Fibroblast of skin of left quadriceps (primary cell): ENCODE measurements around the gene INPP5K.
"Not testable (repeated sequence)": the region's sequence is repeated elsewhere in the genome, so short reads cannot be mapped to it uniquely, and the experiment has no call there.

ENCODE experiments used
- DNase-seq, 2 experiments: peaks; one replicate each; pipeline ENCODE4 v3.0.0-alpha.2; 2013; ENCODE audit warnings: low read depth in 2 of 2

INPP5K gene

DNA sequence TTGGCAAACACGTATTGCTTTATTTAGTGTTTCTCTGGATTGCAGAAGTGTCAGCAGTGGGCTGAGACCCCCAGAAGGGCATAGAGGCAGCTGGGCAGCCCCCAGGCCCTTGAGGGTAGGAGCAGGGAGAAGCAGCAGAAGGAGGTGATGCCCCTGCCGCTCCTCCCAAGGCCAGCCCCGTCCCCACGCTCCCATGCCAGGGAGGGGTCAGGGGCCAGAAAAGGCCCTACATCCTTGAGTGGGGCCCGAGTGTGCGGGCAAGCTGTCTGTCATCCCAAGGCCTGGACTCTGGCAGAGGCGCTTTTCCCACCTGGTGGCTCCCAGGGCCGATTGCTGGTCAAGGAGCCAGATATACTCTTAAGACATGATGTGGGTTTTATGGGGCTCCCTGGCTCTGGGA lies 52.2 kb downstream of the INPP5K start:
- no peak for DNase-seq

DNA sequence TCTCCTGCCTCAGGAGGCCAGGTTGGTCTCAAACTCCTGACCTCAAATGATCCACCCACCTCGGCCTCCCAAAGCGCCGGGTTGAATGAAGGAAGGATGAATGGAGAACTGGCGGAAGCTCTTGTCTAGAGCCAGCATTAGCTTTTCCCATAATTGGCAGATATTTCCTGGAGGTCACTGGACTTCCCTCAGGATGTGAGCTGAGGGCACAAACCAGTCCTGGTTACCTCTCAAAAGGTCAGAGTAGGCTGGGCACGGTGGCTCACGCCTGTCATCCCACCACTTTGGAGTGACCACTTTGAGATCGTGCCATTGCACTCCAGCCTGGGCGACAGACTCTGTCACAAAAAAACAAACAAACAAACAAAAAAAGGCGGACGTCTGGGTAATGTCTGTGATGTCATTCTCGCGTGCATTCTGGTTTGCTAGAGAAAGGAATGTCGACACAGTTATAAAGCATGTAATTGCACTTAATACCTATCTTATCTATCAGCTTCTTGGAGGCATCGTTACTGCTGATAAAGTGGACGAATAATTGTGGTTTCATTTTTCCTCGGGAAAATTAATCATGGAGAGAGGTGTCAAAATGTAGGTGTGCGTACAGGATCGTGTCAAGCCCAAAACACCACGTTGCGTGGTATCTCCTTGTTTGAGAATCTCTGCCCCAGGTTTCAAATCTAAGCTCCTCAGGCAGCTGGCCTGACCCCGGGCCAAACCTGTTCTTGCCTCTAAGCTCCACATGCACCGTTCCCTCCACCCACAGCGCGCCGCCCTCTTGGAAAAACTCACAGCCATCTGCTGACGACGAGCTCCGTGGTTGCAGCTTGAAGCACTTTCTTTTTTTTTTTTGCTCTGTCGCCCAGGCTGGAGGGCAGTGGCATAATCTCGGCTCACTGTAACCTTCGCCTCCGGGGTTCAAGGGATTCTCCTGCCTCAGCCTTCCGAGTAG lies 54.0 kb downstream of the INPP5K start:
- no peak for DNase-seq

DNA sequence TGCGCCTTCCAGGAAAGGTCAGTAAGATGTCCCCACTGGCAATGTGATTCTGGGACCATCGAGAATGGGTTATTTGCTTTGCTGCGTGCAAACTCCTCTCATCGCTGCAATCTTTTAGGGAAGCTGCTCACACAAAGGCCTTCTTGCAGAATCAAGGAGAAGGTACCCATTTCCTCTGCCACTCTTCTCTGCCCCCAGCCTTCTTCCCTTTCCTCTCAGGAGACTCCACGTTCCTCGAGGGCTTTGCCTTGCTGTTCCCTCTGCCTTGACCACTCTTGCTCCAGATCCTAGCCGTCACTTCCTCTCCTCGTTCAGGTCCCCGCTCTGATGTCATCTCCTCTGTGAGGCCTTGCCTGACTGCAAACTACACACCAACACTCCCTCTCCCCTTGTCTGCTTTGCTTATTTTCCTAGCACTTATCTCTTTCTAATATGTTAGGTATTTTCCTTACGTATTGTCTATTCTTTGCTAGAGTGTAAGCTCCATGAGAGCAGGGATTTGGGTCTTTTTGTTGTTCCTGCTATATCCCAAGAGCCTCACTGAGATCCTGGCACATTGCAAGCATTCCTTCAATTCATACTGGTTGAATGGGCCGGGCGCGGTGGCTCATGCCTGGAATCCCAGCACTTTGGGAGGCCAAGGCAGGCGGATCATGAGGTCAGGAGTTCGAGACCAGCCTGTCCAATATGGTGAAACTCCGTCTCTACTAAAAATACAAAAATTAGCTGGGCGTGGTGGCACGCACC lies 55.0 kb downstream of the INPP5K start:
- no peak for DNase-seq

DNA sequence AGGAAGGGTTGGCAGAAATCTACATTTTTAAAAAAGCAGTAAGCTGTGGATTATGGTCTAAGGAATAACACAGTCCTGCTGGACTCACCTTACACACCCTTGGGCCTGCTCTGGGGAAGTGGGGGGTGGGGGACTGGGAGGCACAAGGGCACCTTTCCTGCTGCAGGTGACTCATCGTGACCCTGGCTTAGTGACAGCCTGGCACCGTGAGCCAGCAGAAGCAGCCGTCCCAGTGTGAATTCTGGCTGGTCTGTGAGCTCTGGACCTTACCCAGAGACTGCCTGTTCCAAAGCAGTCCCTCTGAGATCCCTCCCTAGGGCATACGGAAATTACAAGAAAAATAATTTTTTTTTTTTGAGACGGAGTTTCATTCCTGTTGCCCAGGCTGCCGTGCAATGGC lies 56.2 kb downstream of the INPP5K start:
- no peak for DNase-seq

DNA sequence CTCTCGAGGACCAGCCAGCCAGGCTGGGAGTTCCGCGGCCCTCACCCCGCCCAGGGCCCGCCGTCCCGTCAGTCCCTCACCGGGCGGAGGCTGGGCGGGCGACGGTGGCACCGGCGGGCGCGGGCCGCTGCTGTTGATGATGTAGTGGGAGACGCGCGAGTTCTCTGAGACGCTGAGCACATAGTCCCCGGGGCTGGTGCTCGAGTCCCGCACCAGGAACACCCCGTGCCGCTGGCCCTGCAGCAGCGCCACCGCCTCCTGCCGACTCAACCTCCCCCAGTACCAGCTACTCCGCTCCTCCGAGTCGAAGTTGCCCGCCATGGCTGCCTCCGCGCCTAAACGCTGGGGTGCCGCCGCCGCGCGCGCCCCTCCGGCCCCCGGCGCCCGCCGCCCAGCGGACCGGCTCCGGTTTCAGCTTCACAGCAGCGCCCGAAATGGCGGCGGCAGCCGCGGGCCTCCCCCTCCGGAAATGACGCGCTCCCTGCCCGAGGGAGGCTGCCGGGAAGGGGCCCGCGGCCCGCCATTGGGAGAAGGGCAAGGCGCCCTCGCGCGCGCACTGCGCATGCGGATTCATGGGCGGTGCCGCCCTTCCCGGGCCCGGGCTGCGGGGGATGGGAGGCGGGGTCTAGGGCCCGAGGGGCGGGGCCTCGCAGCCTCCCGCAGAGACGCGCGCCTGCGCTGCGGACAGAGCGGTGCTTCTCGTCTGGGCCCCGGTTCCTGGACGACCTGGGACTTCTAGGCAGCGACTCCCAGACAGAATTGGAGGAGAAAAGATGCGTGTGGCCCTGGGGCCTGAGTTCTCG lies 60.4 kb downstream of the INPP5K start, which contains the start of gene CRK:
Gene CRK, minus strand, starts transcription at position 436 of the 803 bp plus-strand sequence. Its CDS starts 115 bp downstream, at position 321.
- peak; percentile 90 to 91 for DNase-seq

DNA sequence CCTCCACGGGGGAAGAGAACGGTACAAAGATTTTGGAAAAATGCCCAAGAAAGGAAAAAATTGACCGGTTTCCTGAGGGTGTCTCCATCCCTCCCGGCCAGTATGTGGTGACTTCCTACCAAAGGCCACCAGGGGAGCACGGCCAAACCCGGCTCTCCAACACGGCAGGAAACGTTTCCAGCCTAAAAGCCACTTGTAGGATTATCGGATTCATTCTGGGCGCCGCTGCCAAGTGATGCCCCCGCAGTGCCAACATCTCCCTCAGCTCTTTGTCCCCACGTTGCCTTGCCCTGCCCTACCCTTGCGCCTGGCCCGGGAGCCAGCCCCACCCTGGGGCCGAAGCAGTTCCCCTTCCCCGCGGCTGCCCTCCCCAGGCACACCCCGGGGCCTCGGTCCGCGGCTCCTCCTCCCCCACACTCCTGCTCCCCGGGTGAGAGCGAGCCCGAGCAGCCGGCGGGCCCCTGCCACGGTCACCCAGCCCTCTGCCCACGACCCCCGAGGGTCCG lies 61.1 kb downstream of the INPP5K start:
- DNase-seq: peak; percentile 14 to 15

DNA sequence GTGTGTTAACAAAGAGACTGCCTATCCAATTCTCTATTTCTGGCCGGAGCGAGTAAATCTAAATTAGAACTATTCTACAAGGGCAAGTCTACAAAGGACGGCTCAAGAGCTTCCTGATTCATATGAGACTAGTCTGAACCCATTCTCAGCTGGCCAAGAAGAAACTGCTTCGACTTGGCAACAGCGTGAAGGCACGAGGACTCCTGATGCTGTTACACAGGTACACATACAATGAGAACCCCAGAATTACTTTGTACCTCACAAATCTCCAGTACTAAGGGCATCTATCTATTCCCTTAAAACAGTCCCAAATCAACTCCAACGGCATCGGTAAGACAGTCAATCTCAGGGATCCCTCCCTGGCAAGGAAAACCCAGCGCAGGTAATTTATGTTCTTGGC lies 61.9 kb downstream of the INPP5K start:
- DNase-seq: no peak

DNA sequence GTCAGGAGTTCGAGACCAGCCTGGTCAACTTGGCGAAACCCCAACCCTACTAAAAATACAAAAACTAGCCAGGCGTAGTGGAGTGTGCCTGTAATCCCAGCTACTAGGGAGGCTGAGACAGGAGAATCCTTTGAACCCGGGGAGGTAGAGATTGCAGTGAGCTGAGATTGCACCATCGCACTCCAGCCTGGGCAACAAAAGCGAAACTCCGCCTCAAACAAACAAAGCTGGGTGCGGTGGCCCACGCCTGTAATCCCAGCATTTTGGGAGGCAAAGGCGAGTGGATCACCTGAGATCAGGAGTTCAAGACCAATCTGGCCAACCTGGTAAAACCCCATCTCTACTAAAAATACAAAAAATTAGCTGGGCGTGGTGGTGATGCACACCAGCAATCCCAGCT lies 62.7 kb downstream of the INPP5K start:
- DNase-seq: not testable (repeated sequence)

DNA sequence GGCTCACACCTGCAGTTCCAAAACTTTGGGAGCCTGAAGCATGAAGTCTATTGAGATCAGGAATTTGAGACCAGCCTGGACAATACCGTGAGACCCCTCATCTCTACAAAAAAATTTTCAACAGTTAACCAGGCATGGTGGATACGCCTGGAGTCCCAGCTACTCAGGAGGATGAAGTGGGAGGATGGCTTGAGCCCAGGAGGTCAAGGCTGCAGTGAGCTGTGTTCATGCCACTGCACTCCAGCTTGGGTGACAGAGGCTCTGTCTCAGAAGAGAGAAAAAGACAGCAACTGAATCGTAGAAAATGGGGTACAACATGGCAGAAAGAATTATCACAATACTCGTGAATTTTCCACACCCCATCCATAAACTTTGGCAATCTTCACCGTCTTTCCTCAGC lies 63.6 kb downstream of the INPP5K start:
- no peak for DNase-seq

DNA sequence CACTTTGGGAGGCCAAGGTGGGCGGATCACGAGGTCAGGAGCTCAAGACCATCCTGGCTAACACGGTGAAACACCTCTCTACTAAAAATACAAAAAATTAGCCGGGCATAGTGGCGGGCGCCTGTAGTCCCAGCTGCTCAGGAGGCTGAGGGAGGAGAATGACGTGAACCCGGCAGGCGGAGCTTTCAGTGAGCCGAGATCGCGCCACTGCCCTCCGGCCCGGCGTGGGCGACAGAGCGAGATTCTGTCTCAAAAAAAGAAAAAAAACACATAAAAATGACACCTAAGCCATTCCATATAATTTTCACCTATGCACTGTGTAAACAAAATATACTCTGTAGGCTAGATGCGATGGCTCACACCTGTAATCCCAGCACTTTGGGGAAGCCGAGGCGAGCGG lies 66.2 kb downstream of the INPP5K start:
- not testable (repeated sequence) for DNase-seq

DNA sequence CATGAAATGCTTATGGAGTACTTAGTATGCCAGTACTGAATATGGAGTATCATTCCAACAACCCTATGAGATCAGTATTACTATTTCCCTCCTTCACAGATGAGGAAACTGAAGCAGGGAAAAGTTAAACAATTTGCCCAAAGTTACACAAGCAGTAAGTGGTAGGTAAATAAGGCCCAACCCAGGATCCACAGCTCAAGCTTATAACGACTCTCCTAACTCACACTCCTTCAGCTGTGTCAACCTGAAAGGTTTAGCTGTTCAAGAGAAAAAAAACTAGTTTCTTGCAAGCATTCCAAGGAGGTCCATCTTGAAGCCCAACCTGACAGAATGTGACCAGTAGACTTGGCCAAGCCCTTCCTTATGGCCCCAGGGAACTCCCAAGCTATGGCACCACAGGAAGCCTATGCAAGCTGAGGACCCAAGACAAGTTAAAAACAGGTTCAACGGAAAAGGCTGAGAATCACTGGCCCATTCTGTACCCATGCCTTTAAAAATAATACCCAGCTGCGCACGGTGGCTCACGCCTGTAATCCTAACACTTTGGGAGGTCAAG lies 66.9 kb downstream of the INPP5K start:
- no peak for DNase-seq

DNA sequence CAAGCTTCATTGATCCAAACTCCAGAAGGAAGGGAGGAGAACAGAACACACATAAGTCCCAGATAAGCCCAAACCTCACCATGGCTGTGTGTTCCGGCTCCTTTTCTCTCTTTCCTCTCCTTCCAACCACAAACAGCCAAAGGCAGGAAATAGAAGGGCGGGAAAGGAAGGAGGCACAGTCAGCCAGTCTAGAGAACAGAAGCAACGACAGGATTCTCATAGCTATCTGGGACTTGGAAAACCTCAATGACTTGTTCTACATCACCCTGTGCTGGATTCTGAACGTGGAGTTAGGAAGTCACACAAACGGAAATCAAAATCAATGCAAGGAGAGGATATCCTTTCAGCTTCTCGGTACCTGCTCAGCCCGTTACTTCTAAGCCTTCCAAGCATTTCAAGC lies 69.4 kb downstream of the INPP5K start:
- DNase-seq: no peak

DNA sequence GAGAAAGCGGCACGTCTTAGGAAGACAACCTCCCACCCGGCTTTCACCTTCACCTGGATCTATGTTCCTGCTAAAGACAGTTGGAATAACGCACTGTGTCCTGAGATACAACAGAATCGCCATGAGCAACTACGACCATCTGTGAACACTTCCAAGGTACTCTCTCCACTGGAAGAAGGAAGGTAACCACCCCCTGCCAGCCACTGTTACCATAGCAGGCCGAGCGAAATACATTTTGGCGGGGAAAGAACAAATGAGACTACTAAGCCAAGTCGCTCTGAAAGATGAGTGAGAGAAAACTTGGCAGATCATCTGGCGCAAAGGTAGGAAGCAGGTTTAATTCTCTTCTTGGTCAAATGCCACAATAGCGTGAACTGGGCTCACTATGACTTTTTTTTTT lies 70.2 kb downstream of the INPP5K start:
- DNase-seq: no peak

DNA sequence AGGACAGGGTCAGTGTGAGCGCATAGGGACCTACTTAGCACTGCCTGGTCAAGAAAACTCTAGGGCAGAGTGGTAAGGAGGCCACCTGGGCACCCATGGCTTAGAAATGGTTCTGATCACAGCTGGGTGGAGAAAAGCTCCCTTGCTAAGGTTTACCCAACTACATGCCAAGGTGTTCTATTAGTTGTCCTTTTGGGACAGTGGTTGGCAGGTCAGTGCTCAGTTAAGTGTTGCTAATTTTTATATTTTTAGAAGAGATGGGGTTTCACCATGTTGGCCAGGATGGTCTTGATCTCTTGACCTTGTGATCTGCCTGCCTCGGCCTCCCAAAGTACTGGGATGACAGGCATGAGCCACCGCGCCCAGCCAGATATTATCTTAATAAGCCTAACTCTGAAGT lies 70.7 kb downstream of the INPP5K start:
- DNase-seq: not testable (repeated sequence)
